ENCODE results near the gene IMMP2L. TPM values are rescaled to one million over a fixed set of nuclear protein-coding genes. Genes with fewer than 3 reads are reported as not detected.

The IMMP2L gene
- total and polyA plus RNA-seq, 2 of the 4 experiments (the other 2 are of a cell fraction), result 5.8 to 9.3 TPM

GRCh38 chr7:111439977-111440376, 122.3 kb downstream of the IMMP2L start:
- H4K5ac ChIP-seq (ENCODE audit: low read depth, low read length), result no peak overlapping the region
- ATAC-seq (ENCODE audit: low read depth), result no peak
- H3K4ac ChIP-seq (ENCODE audit: low read depth, low read length), result no peak overlapping the region
- in situ Hi-C loops (cut with MboI; ENCODE audit: low sequenced_read_pairs) (no loop called here), dilution Hi-C loops (cut with HindIII; ENCODE audit: low sequenced_read_pairs, unreplicated experiment) (no loop called here), intact Hi-C loops (cut with micrococcal nuclease) (no loop called here)
- TF ChIP-seq ELK1 (IDR thresholded peaks at IDR 0.05; ENCODE audit: borderline replicate concordance, low read depth, low read length) (no peak), NFE2L2 (IDR thresholded peaks at IDR 0.05; ENCODE audit: low read depth, low read length) (no peak), MAZ (IDR thresholded peaks at IDR 0.05; ENCODE audit: borderline replicate concordance, low read depth, low read length) (no peak), USF2 (IDR thresholded peaks at IDR 0.05; ENCODE audit: low read depth, low read length) (no peak), CHD1 (IDR thresholded peaks at IDR 0.05; ENCODE audit: low read depth, low read length) (no peak)
- no peak overlapping the region for H3K9ac ChIP-seq (ENCODE audit: low read depth, low read length)
- no peak overlapping the region for H2BK15ac ChIP-seq (ENCODE audit: low read depth, low read length)
- no peak overlapping the region; a peak in 1 of 4 replicates for H4K8ac ChIP-seq (ENCODE audit: low read depth in 2 of 2, low read length in 2 of 2)
- no peak overlapping the region for H2AK9ac ChIP-seq (replicated peaks; ENCODE audit: low read depth, low read length, poor library complexity)
- H3K9me1 ChIP-seq (ENCODE audit: insufficient read depth, low read length), result peaks cover 5% of the 10 kb centered on the region; the same call in 1 of the 2 replicates
- ChIA-PET POLR2A (ENCODE audit: unreplicated experiment) (no interaction called here), CTCF (no interaction called here)
- BruUV-seq (replicated peaks), result no TSS peak
- no peaks in the 10 kb centered on the region for H4K20me1 ChIP-seq (ENCODE audit: insufficient read depth, low read length)
- no peak overlapping the region for H3K14ac ChIP-seq (replicated peaks; ENCODE audit: low read depth, low read length)
- H3K4me3 ChIP-seq (ENCODE audit: insufficient read depth, low read depth, low read length), result no peak overlapping the region
- H2BK20ac ChIP-seq (ENCODE audit: low read depth, low read length), result no peak overlapping the region
- no peak overlapping the region for H2BK5ac ChIP-seq (ENCODE audit: low read depth, low read length, poor library complexity, severe bottlenecking)
- WGBS, 2 experiments (ENCODE audit: extremely low coverage in 2 of 2, insufficient read length in 1 of 2), result no CpG with 5 or more reads among the region's 3 CpGs
- H3K79me1 ChIP-seq (ENCODE audit: low read depth in 1 of 2, low read length in 2 of 2), result no peaks in the 10 kb centered on the region
- no peaks in the 10 kb centered on the region for H3K36me3 ChIP-seq (ENCODE audit: control insufficient read depth, insufficient read depth, low read length)
- no peaks in the 10 kb centered on the region for H3K27me3 ChIP-seq (ENCODE audit: control insufficient read depth, insufficient read depth, low read length)
- H2BK120ac ChIP-seq (ENCODE audit: low read depth, low read length), result no peak overlapping the region
- H3K27ac ChIP-seq (ENCODE audit: insufficient read depth, low read length), result no peak overlapping the region
- no peak overlapping the region for H4K91ac ChIP-seq (ENCODE audit: insufficient read depth, low read depth, low read length)
- no peak overlapping the region for H2AFZ ChIP-seq (replicated peaks; ENCODE audit: low read length, poor library complexity)
- H3K4me1 ChIP-seq (ENCODE audit: control insufficient read depth, insufficient read depth, low read length), result peaks cover 9% of the 10 kb centered on the region
- H3K18ac ChIP-seq (ENCODE audit: low read depth, low read length), result no peak overlapping the region
- no peak overlapping the region for H3K4me2 ChIP-seq (ENCODE audit: low read depth, low read length)
- H2AK5ac ChIP-seq (ENCODE audit: low read depth, low read length), result no peak overlapping the region
- peak; percentile 13 for DNase-seq
- H3K9me3 ChIP-seq (ENCODE audit: control insufficient read depth, insufficient read depth, low read length), result peaks cover 2% of the 10 kb centered on the region; the same call in 1 of the 2 replicates
- H3K23ac ChIP-seq (ENCODE audit: low read depth, low read length), result no peak overlapping the region
- H3K56ac ChIP-seq (ENCODE audit: extremely low read depth, insufficient read depth, low read length), result no peak overlapping the region
